Hepatocyte (in vitro differentiated cells): ENCODE measurements around the gene JPH2. TPM values are rescaled to one million over a fixed set of nuclear protein-coding genes. Genes with fewer than 3 reads are reported as not detected.

Experiments used
- DNase-seq: peaks from one replicate; pipeline ENCODE4 v3.0.0-alpha.2; 2016; ENCODE audit warnings: low spot score
- H2AFZ ChIP-seq: fragments of 200-600 bp; sonication (generic); 2 replicates; pipeline ENCODE4 v1.6.0; 2016; ENCODE audit warnings: antibody characterized with exemption, mild to moderate bottlenecking
- H3K27ac ChIP-seq: fragments of 200-600 bp; sonication (generic); 2 replicates; pipeline ENCODE4 v1.5.1; 2016; ENCODE audit warnings: mild to moderate bottlenecking
- H3K27me3 ChIP-seq: fragments of 200-600 bp; sonication (generic); 2 replicates; pipeline ENCODE4 v1.6.1; 2016
- H3K36me3 ChIP-seq: fragments of 200-600 bp; sonication (generic); replicated peaks from 2 replicates; pipeline ENCODE4 v1.5.1; 2016; ENCODE audit warnings: low read depth; ENCODE audit not compliant: insufficient read depth
- H3K4me1 ChIP-seq: fragments of 200-600 bp; sonication (generic); 2 replicates; pipeline ENCODE4 v1.5.1; 2016; ENCODE audit warnings: mild to moderate bottlenecking, moderate library complexity; ENCODE audit not compliant: insufficient read depth
- H3K4me2 ChIP-seq: fragments of 200-600 bp; sonication (generic); 2 replicates; pipeline ENCODE4 v1.6.0; 2016
- H3K4me3 ChIP-seq: fragments of 200-600 bp; sonication (generic); 2 replicates; pipeline ENCODE4 v1.5.1; 2016; ENCODE audit warnings: mild to moderate bottlenecking
- H3K79me2 ChIP-seq: fragments of 200-600 bp; sonication (generic); 2 replicates; pipeline ENCODE4 v1.6.0; 2017; ENCODE audit warnings: mild to moderate bottlenecking
- H3K9me2 ChIP-seq: fragments of 200-600 bp; sonication (generic); replicated peaks from 2 replicates; pipeline ENCODE4 v1.6.0; 2017; ENCODE audit warnings: mild to moderate bottlenecking; ENCODE audit not compliant: insufficient read depth
- H3K9me3 ChIP-seq: fragments of 200-600 bp; sonication (generic); 2 replicates; pipeline ENCODE4 v1.5.1; 2016; ENCODE audit warnings: low read depth, mild to moderate bottlenecking
- H4K20me1 ChIP-seq: fragments of 200-600 bp; sonication (generic); 2 replicates; pipeline ENCODE4 v1.6.0; 2016; ENCODE audit warnings: mild to moderate bottlenecking; ENCODE audit not compliant: insufficient read depth, poor library complexity, severe bottlenecking
- CTCF ChIP-seq: fragments of 200-600 bp; sonication (generic); IDR thresholded peaks from 2 replicates; pipeline ENCODE4 v1.5.1; 2016; ENCODE audit warnings: antibody characterized with exemption, mild to moderate bottlenecking; ENCODE audit not compliant: poor library complexity
- EZH2 ChIP-seq: fragments of 200-600 bp; sonication (generic); IDR thresholded peaks from 2 replicates; pipeline ENCODE4 v1.6.1; 2016; ENCODE audit warnings: antibody characterized with exemption, mild to moderate bottlenecking, borderline replicate concordance
- EZH2phosphoT487 ChIP-seq: fragments of 200-600 bp; sonication (generic); IDR thresholded peaks from one replicate; pipeline ENCODE4 v1.6.1; 2018; ENCODE audit warnings: antibody characterized with exemption, mild to moderate bottlenecking, low read depth, moderate library complexity; ENCODE audit not compliant: unreplicated experiment, severe bottlenecking
- WGBS: methylation state at CpG from one replicate; pipeline ENCODE4 v1.1.6; 2016; ENCODE audit warnings: low lambda C conversion rate; ENCODE audit errors: missing lambda C conversion rate; 5-methylcytosine and 5-hydroxymethylcytosine counted together
- polyA plus RNA-seq: library from polyadenylated mRNA; unstranded; fragments of >200 nt; fragmentation: Nextera tagmentation; extraction: Ambion mirVana; gene quantifications from 2 replicates; pipeline ENCODE4 v1.2.1, GENCODE V29; 2016
- total RNA-seq: library from RNA; depleted of rRNA; stranded (reverse); fragments of >200 nt; gene quantifications from 2 replicates; pipeline ENCODE4 v1.2.3, GENCODE V29; 2014

JPH2 gene
- total and polyA plus RNA-seq, 2 experiments from 2014 or later: 6.6 to 8.3 TPM

- no peak overlapping the region for H2AFZ ChIP-seq
- no peaks in the 10 kb centered on the region for H3K27me3 ChIP-seq
- H3K4me2 ChIP-seq: no peak overlapping the region
- H3K4me1 ChIP-seq: no peaks in the 10 kb centered on the region
- no peaks in the 10 kb centered on the region for H4K20me1 ChIP-seq
- no peak overlapping the region for H3K4me3 ChIP-seq
- DNase-seq: no peak
- H3K79me2 ChIP-seq: no peaks in the 10 kb centered on the region
- H3K27ac ChIP-seq: no peak overlapping the region
- TF ChIP-seq EZH2phosphoT487: no peak
- TF ChIP-seq EZH2: no peak
- no peak for TF ChIP-seq CTCF
- 97% methylated on average over 30 of the region's 56 CpGs for WGBS
- H3K9me2 ChIP-seq: no peaks in the 10 kb centered on the region
- H3K36me3 ChIP-seq: no peaks in the 10 kb centered on the region
- no peaks in the 10 kb centered on the region for H3K9me3 ChIP-seq
These were observed 26.9 kb downstream of the JPH2 start for GRCh38 chr20:44160133-44160532.

- Histone ChIP-seq H3K4me2 (no peak overlapping the region), H3K36me3 (no peaks in the 10 kb centered on the region), H3K4me1 (no peaks in the 10 kb centered on the region), H3K27me3 (no peaks in the 10 kb centered on the region), H3K9me3 (no peaks in the 10 kb centered on the region), H3K4me3 (no peak overlapping the region), H4K20me1 (no peaks in the 10 kb centered on the region), H2AFZ (no peak overlapping the region), H3K79me2 (no peaks in the 10 kb centered on the region), H3K9me2 (no peaks in the 10 kb centered on the region), H3K27ac (no peak overlapping the region)
- DNase-seq: no peak
- TF ChIP-seq EZH2phosphoT487 (no peak), EZH2 (no peak), CTCF (no peak)
- 98% methylated on average over 40 of the region's 50 CpGs for WGBS
These were observed 27.3 kb downstream of the JPH2 start for GRCh38 chr20:44159711-44160110.

- no peak for DNase-seq
- no peaks in the 10 kb centered on the region for H3K9me2 ChIP-seq
- no peaks in the 10 kb centered on the region for H3K9me3 ChIP-seq
- no peak overlapping the region for H2AFZ ChIP-seq
- H3K4me1 ChIP-seq: no peaks in the 10 kb centered on the region
- H3K27ac ChIP-seq: no peak overlapping the region
- H4K20me1 ChIP-seq: no peaks in the 10 kb centered on the region
- no peak for TF ChIP-seq EZH2
- no peak for TF ChIP-seq EZH2phosphoT487
- no peak for TF ChIP-seq CTCF
- H3K4me3 ChIP-seq: no peak overlapping the region
- H3K79me2 ChIP-seq: no peaks in the 10 kb centered on the region
- no peaks in the 10 kb centered on the region for H3K27me3 ChIP-seq
- H3K4me2 ChIP-seq: no peak overlapping the region
- H3K36me3 ChIP-seq: no peaks in the 10 kb centered on the region
- 100% methylated on average over 2 of the region's 2 CpGs for WGBS
These were observed 27.9 kb downstream of the JPH2 start for GRCh38 chr20:44159125-44159524.

- Histone ChIP-seq H3K79me2 (no peaks in the 10 kb centered on the region), H2AFZ (no peak overlapping the region), H3K36me3 (no peaks in the 10 kb centered on the region), H3K27me3 (no peaks in the 10 kb centered on the region), H4K20me1 (no peaks in the 10 kb centered on the region), H3K4me1 (no peaks in the 10 kb centered on the region), H3K4me3 (no peak overlapping the region), H3K4me2 (no peak overlapping the region), H3K9me3 (no peaks in the 10 kb centered on the region), H3K9me2 (no peaks in the 10 kb centered on the region), H3K27ac (no peak overlapping the region)
- TF ChIP-seq CTCF: no peak
- no peak for TF ChIP-seq EZH2phosphoT487
- no peak for TF ChIP-seq EZH2
- no peak for DNase-seq
- 94% methylated on average over 5 of the region's 5 CpGs for WGBS
These were observed 29.9 kb downstream of the JPH2 start for GRCh38 chr20:44157061-44157460.
